Measurements from ENCODE around the gene MGAT1.

The MGAT1 gene

DNA sequence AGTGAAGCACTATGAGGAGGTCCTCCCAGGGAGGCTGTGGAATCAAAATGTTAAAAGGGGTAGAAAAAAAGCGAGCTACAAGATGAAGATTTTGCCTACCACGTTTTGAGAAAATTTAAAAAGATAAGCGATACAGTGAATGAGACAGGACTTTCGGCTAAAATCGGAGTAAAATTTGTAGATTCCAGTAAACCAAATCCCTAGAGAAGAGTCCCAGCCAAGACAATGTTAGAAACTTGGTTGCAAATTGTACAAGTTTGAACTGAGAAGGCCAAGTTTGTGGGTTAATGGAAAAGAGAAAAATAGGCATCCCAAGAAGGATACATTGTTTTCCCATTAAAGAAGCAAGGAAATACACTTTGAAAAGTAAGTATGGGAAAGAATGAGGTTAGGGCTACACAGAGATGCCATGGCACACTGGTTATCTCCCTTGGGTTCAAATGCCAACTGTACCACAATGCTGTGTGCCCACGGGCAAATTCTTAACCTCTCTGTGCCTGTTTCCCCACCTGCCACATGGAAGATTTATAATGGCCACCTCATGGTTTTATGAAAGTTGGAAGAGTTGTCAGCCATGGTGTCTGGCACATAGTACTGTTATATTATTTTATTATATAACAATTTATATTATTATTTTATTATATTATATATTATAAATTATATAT, 16.2 kb upstream of the MGAT1 start:
- H2BK12ac ChIP-seq (ENCODE audit: low read length), result no peak overlapping the region
- no peak overlapping the region for H2BK5ac ChIP-seq (ENCODE audit: low read depth, low read length, poor library complexity)
- H3K23ac ChIP-seq (ENCODE audit: low read length), result no peak overlapping the region
- H3K79me2 ChIP-seq (ENCODE audit: control insufficient read depth, insufficient read depth, low read length, poor library complexity), result no peaks in the 10 kb centered on the region
- H2BK120ac ChIP-seq (ENCODE audit: insufficient read depth, low read length, poor library complexity), result no peak overlapping the region
- H3K18ac ChIP-seq (ENCODE audit: low read length), result no peak overlapping the region
- H3K4ac ChIP-seq (ENCODE audit: low read depth, low read length), result no peak overlapping the region
- no peak overlapping the region for H3K4me2 ChIP-seq (ENCODE audit: low read length)
- H3K9ac ChIP-seq (ENCODE audit: low read length), result no peak overlapping the region
- H2AFZ ChIP-seq (ENCODE audit: insufficient read depth, low read length, poor library complexity), result no peak overlapping the region
- no peaks in the 10 kb centered on the region for H3K9me3 ChIP-seq (ENCODE audit: insufficient read depth, low read depth, low read length)
- no peak overlapping the region for H3K14ac ChIP-seq (ENCODE audit: low read length)
- no peaks in the 10 kb centered on the region for H3K27me3 ChIP-seq (ENCODE audit: insufficient read depth, low read length)
- H3K4me3 ChIP-seq (ENCODE audit: low read depth, low read length), result no peak overlapping the region
- WGBS (ENCODE audit: extremely low coverage, insufficient coverage, insufficient read length), result no CpG with 5 or more reads among the region's 6 CpGs
- no peak overlapping the region for H3K27ac ChIP-seq (ENCODE audit: low read depth, low read length)
- H3K79me1 ChIP-seq (ENCODE audit: low read length), result peaks cover 5% of the 10 kb centered on the region
- peaks cover 4 to 8% of the 10 kb centered on the region in 2 experiments for H3K4me1 ChIP-seq (ENCODE audit: control insufficient read depth in 1 of 2, insufficient read depth in 2 of 2, low read length in 2 of 2)
- no peak overlapping the region for H4K12ac ChIP-seq (ENCODE audit: low read depth, low read length)
- DNase-seq, result no peak
- H2AK5ac ChIP-seq (ENCODE audit: low read length), result no peak overlapping the region
- no peaks in the 10 kb centered on the region for H3K36me3 ChIP-seq (ENCODE audit: control insufficient read depth in 1 of 2, insufficient read depth in 2 of 2, low read length in 2 of 2)
- no peak overlapping the region for H4K8ac ChIP-seq (ENCODE audit: low read depth, low read length)
- no peak overlapping the region for H4K91ac ChIP-seq (ENCODE audit: low read depth, low read length)

DNA sequence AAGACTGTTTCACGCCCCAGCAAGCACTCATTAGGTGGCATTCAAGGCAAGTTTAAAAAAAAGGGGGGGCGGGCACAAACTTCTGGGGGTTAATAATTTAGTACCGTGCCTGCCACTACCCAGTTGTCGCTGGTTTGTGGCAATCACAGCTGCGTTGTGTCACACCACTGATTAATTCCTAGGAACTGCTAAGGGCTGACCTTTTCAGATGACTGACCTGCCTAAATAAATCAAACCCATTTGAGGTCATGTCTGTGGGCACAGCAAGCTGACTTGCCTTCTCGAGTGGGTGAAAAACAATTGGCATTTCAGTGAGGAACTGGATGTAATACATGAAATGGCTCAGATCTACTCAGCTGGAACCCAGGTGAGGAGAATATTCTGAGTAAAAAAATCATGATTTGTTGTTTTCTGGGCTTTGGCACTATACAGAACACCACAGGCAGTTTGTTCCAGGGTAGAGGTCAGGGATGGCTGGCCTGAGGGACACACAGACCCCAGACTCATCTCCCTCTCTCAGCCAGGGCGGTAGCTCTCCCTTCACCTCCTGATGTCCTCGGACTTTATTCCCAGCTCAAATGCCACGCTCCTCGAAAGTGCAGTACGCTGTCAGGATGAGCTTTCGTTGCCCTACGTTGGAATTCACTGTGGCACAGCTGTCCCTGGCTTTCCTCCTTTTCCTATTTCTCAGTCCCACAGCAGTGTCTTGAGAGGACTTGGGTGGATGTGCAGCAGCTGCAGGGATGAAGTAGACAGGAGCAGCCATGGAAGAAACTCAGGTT, 15.5 kb upstream of the MGAT1 start:
- no peak overlapping the region for H3K9ac ChIP-seq (ENCODE audit: low read length)
- H2BK120ac ChIP-seq (ENCODE audit: insufficient read depth, low read length, poor library complexity), result no peak overlapping the region
- no peaks in the 10 kb centered on the region for H3K36me3 ChIP-seq (ENCODE audit: control insufficient read depth in 1 of 2, insufficient read depth in 2 of 2, low read length in 2 of 2)
- H3K79me1 ChIP-seq (ENCODE audit: low read length), result peaks cover 5% of the 10 kb centered on the region
- peak in 1 of 2 donors; percentile 7 for DNase-seq
- no peak overlapping the region for H2AFZ ChIP-seq (ENCODE audit: insufficient read depth, low read length, poor library complexity)
- no peak overlapping the region for H4K8ac ChIP-seq (ENCODE audit: low read depth, low read length)
- WGBS (ENCODE audit: extremely low coverage, insufficient coverage, insufficient read length), result no CpG with 5 or more reads among the region's 13 CpGs
- no peak overlapping the region for H3K14ac ChIP-seq (ENCODE audit: low read length)
- no peak overlapping the region for H2AK5ac ChIP-seq (ENCODE audit: low read length)
- H4K12ac ChIP-seq (ENCODE audit: low read depth, low read length), result no peak overlapping the region
- H3K4ac ChIP-seq (ENCODE audit: low read depth, low read length), result no peak overlapping the region
- H4K91ac ChIP-seq (ENCODE audit: low read depth, low read length), result no peak overlapping the region
- no peak overlapping the region for H3K23ac ChIP-seq (ENCODE audit: low read length)
- no peak overlapping the region for H3K27ac ChIP-seq (ENCODE audit: low read depth, low read length)
- H3K4me1 ChIP-seq (ENCODE audit: control insufficient read depth in 1 of 2, insufficient read depth in 2 of 2, low read length in 2 of 2), result peaks cover 4 to 8% of the 10 kb centered on the region in 2 experiments
- no peak overlapping the region for H3K4me3 ChIP-seq (ENCODE audit: low read depth, low read length)
- no peak overlapping the region for H2BK5ac ChIP-seq (ENCODE audit: low read depth, low read length, poor library complexity)
- H3K18ac ChIP-seq (ENCODE audit: low read length), result no peak overlapping the region
- no peaks in the 10 kb centered on the region for H3K9me3 ChIP-seq (ENCODE audit: insufficient read depth, low read depth, low read length)
- no peak overlapping the region for H3K4me2 ChIP-seq (ENCODE audit: low read length)
- no peaks in the 10 kb centered on the region for H3K79me2 ChIP-seq (ENCODE audit: control insufficient read depth, insufficient read depth, low read length, poor library complexity)
- no peak overlapping the region for H2BK12ac ChIP-seq (ENCODE audit: low read length)
- no peaks in the 10 kb centered on the region for H3K27me3 ChIP-seq (ENCODE audit: insufficient read depth, low read length)

DNA sequence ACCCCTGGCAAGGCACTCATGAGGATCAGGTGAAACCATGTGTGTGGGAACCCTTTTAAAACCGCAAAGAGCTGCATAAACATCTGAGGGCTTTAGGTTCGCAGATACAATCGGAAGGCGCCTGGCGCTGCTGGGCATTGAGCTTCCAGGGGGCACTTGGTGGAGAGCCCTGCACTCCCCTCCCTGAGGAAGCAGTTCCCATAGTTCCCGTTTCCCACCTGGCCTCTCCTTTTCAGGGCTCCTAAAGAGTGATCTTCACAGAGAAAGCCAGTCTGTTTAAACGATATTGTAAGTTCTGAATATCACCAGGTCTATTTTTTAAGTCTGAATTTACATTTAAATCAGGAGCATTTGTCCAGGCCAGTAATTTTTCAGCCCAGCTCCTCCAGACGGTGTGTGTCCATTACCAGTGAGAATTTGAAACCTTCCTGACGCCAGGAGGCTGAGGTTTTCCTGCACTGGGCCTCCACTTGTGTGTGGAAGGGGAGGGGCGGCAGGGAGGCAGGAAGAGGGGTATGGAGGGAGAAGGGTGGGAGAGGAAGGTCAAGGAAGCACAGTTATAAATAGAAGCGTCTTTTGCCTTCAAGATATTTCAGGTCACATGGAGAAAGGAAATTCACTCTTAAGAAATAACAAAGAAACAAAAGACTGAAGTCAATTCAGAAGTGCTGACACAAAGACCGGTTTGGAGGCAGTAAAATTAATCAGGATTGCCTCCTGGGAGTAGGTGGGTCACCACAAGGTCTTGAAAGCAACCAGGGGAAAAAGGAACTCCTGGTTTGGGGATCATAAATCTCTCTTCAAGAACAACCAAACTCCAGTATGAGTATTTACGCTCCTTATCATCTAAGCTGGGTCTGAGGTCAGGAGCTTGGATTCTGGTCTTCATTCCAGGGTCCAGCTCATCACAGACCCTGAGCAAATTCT, 14.3 kb upstream of the MGAT1 start:
- Histone ChIP-seq H3K79me1 (ENCODE audit: low read length) (peaks cover 6% of the 10 kb centered on the region), H3K4me2 (ENCODE audit: low read length) (no peak overlapping the region), H3K23ac (ENCODE audit: low read length) (no peak overlapping the region), H3K9ac (ENCODE audit: low read length) (no peak overlapping the region), H3K4ac (ENCODE audit: low read depth, low read length) (no peak overlapping the region), H3K14ac (ENCODE audit: low read length) (peak overlapping the region; percentile 64), H3K36me3 (ENCODE audit: control insufficient read depth in 1 of 2, insufficient read depth in 2 of 2, low read length in 2 of 2) (no peaks in the 10 kb centered on the region), H2AFZ (ENCODE audit: insufficient read depth, low read length, poor library complexity) (peak overlapping the region; percentile 71), H2BK120ac (ENCODE audit: insufficient read depth, low read length, poor library complexity) (peak overlapping the region; percentile 81), H3K4me1 (ENCODE audit: control insufficient read depth in 1 of 2, insufficient read depth in 2 of 2, low read length in 2 of 2) (peaks cover 4 to 8% of the 10 kb centered on the region in 2 experiments), H4K8ac (ENCODE audit: low read depth, low read length) (peak overlapping the region; percentile 53), H3K4me3 (ENCODE audit: low read depth, low read length) (no peak overlapping the region), H3K27me3 (ENCODE audit: insufficient read depth, low read length) (no peaks in the 10 kb centered on the region), H3K18ac (ENCODE audit: low read length) (no peak overlapping the region), H3K27ac (ENCODE audit: low read depth, low read length) (no peak overlapping the region), H4K91ac (ENCODE audit: low read depth, low read length) (peak overlapping the region; percentile 66), H2AK5ac (ENCODE audit: low read length) (no peak overlapping the region), H4K12ac (ENCODE audit: low read depth, low read length) (peak overlapping the region; percentile 55), H2BK12ac (ENCODE audit: low read length) (peak overlapping the region; percentile 79), H2BK5ac (ENCODE audit: low read depth, low read length, poor library complexity) (peak overlapping the region; percentile 37), H3K79me2 (ENCODE audit: control insufficient read depth, insufficient read depth, low read length, poor library complexity) (no peaks in the 10 kb centered on the region), H3K9me3 (ENCODE audit: insufficient read depth, low read depth, low read length) (no peaks in the 10 kb centered on the region)
- peak in 1 of 2 donors; percentile 26 for DNase-seq
- no CpG with 5 or more reads among the region's 13 CpGs for WGBS (ENCODE audit: extremely low coverage, insufficient coverage, insufficient read length)

DNA sequence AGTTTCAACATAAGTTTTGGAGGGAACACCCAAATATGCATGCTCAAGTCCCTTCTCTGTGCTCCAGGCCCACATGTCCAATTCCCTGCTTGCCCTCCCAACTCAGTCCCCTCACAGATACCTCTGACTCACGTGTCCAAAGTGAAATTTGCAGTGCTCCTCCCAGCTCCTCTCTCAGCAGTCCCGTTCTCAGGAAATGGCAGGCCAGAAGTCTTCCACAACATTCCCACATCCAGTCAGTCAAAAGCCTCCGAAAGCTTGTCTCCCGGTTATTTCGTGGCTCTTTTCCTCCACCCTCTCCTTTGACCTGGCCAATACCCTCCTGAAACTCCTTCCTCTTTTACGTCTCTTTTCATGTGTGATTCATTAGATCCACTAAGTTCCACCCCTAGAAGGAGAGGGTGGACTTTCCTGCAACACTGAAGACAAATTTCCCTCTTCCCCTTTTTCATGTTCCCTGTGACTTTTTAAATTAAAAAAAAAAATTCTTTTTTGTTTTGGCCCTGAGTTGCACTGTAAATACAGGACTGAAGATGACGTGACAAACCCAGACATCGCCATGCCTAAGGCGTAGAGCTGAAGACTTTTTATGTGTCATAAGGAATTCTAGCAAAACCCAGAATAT, 12.8 kb upstream of the MGAT1 start:
- Histone ChIP-seq H3K9me3 (ENCODE audit: insufficient read depth, low read depth, low read length) (no peaks in the 10 kb centered on the region), H3K79me1 (ENCODE audit: low read length) (peaks cover 16% of the 10 kb centered on the region), H3K27me3 (ENCODE audit: insufficient read depth, low read length) (no peaks in the 10 kb centered on the region), H3K27ac (ENCODE audit: low read depth, low read length) (no peak overlapping the region), H2AFZ (ENCODE audit: insufficient read depth, low read length, poor library complexity) (no peak overlapping the region), H3K79me2 (ENCODE audit: control insufficient read depth, insufficient read depth, low read length, poor library complexity) (peaks cover 4% of the 10 kb centered on the region), H3K14ac (ENCODE audit: low read length) (no peak overlapping the region), H2AK5ac (ENCODE audit: low read length) (no peak overlapping the region), H3K9ac (ENCODE audit: low read length) (no peak overlapping the region), H4K12ac (ENCODE audit: low read depth, low read length) (no peak overlapping the region), H2BK5ac (ENCODE audit: low read depth, low read length, poor library complexity) (no peak overlapping the region), H4K91ac (ENCODE audit: low read depth, low read length) (no peak overlapping the region), H3K4me3 (ENCODE audit: low read depth, low read length) (no peak overlapping the region), H3K4me2 (ENCODE audit: low read length) (no peak overlapping the region), H3K36me3 (ENCODE audit: control insufficient read depth in 1 of 2, insufficient read depth in 2 of 2, low read length in 2 of 2) (no peaks in the 10 kb centered on the region), H4K8ac (ENCODE audit: low read depth, low read length) (no peak overlapping the region), H3K23ac (ENCODE audit: low read length) (no peak overlapping the region), H2BK12ac (ENCODE audit: low read length) (no peak overlapping the region), H3K18ac (ENCODE audit: low read length) (no peak overlapping the region), H3K4ac (ENCODE audit: low read depth, low read length) (no peak overlapping the region), H3K4me1 (ENCODE audit: control insufficient read depth in 1 of 2, insufficient read depth in 2 of 2, low read length in 2 of 2) (peaks cover 8 to 13% of the 10 kb centered on the region in 2 experiments), H2BK120ac (ENCODE audit: insufficient read depth, low read length, poor library complexity) (no peak overlapping the region)
- WGBS (ENCODE audit: extremely low coverage, insufficient coverage, insufficient read length), result no CpG with 5 or more reads among the region's 9 CpGs
- peak in 1 of 2 donors; percentile 50 for DNase-seq

All from trophoblast cell (in vitro differentiated cells and primary cell).